Mucosa of descending colon (tissue), 3 donors: ENCODE data around the gene IPO9. TPM values are rescaled to one million over a fixed set of nuclear protein-coding genes. Genes with fewer than 3 reads are reported as not detected.

Experiments used
- ATAC-seq: fragments of 200-7000 bp; cut with Tn5 transposase; one replicate; pipeline ENCODE4 v1.9.1; 2020; ENCODE audit warnings: mild to moderate bottlenecking, moderate library complexity
- DNase-seq, 3 donors: peaks; one replicate each; pipeline ENCODE4 v3.0.0-alpha.2; 2020
- H3K36me3 ChIP-seq: fragments of 200-600 bp; one replicate; pipeline ENCODE4 v1.8.0; 2021; ENCODE audit warnings: low read depth, mild to moderate bottlenecking
- H3K4me1 ChIP-seq: fragments of 200-600 bp; one replicate; pipeline ENCODE4 v1.8.0; 2021; ENCODE audit warnings: low read depth, mild to moderate bottlenecking
- H3K4me3 ChIP-seq: fragments of 200-600 bp; one replicate; pipeline ENCODE4 v1.8.0; 2021; ENCODE audit warnings: mild to moderate bottlenecking
- H3K9me3 ChIP-seq: fragments of 200-600 bp; one replicate; pipeline ENCODE4 v1.8.0; 2021; ENCODE audit warnings: mild to moderate bottlenecking
- intact Hi-C, 2 donors: fragments of 100-400 bp; cut with DNase I in 1 of 2; cut with micrococcal nuclease in 1 of 2; formaldehyde crosslinking; loops; one replicate each; pipeline versions ENCODE4 v1.11.0 to v1.11.1; 2022; cut with DNase I, micrococcal nuclease
- total RNA-seq, 3 donors: library from RNA; stranded (reverse); fragmentation: NEBNext Ultra II Directional in 2 of 3; extraction: Animal tissue kit (Norgen Biotek cat#: 25700) in 2 of 3; gene quantifications; one replicate each; pipeline versions ENCODE4 v1.2.1 to v1.2.4, GENCODE V29; 2021 to 2023
- TF ChIP-seq, protein P1 (sequence below): fragments of 200-600 bp; IDR thresholded peaks from one replicate; pipeline ENCODE4 v1.8.0; 2022; ENCODE audit warnings: antibody characterized with exemption, mild to moderate bottlenecking
- donor health status: DM: no; HTN: no; CAD: no; lungs with moderate emphysema.
- donor health status: DM: no; HTN: no; CAD: no.
- donor health status: DM: no; HTN: yes; CAD: no.

The IPO9 gene
- total RNA-seq, 3 donors from 2014 or later = 25.9 to 33.9 (median 28.4) TPM

DNA sequence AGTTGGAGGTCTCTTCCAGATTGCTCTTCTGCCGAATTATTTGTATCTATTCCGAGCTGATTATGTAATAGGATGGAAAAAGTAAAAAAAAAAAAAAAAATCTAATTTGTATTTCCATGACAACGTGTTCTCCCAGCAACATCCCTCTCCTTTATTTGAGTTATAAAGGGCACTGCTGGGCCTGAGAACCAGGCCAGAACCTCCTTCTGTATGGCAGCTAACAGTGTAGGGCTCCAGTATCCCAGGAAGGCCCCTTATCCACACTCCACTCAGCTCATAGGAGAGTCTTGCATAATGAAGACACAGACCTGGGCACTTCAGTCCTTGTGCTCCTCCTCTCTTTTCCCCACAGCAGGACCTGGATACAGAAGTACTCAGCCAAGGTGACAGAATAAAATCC lies 3.7 kb upstream of the IPO9 start:
- TF ChIP-seq, protein P1, sequence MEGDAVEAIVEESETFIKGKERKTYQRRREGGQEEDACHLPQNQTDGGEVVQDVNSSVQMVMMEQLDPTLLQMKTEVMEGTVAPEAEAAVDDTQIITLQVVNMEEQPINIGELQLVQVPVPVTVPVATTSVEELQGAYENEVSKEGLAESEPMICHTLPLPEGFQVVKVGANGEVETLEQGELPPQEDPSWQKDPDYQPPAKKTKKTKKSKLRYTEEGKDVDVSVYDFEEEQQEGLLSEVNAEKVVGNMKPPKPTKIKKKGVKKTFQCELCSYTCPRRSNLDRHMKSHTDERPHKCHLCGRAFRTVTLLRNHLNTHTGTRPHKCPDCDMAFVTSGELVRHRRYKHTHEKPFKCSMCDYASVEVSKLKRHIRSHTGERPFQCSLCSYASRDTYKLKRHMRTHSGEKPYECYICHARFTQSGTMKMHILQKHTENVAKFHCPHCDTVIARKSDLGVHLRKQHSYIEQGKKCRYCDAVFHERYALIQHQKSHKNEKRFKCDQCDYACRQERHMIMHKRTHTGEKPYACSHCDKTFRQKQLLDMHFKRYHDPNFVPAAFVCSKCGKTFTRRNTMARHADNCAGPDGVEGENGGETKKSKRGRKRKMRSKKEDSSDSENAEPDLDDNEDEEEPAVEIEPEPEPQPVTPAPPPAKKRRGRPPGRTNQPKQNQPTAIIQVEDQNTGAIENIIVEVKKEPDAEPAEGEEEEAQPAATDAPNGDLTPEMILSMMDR = no peak
- DNase-seq = no peak
- Histone ChIP-seq H3K4me3 (no peak overlapping the region), H3K4me1 (peaks cover 11% of the 10 kb centered on the region), H3K9me3 (no peaks in the 10 kb centered on the region), H3K36me3 (no peaks in the 10 kb centered on the region)
- intact Hi-C loops = no loop called here
- ATAC-seq = no peak

DNA sequence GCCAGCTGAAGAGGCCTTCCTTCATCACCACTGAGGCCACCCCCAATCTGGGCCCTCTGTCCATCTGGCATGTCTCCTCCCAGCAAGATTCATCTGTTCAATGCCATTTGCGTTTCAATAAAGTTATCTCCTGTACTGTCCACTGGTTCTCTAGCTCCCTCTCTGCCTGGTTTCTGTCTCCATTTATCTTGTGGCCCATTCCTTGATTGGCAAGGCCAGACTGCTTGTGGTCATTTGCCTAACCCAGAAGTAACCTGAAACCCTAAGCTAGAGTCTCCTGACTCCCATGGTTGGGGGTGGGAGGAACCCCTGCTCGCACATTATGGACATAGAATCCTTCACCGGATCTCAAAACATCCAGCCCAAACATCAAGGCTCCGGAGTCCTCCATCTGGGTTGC lies 2.1 kb upstream of the IPO9 start:
- DNase-seq (no peak), ATAC-seq (no peak)
- H3K9me3 ChIP-seq = no peaks in the 10 kb centered on the region
- no peak overlapping the region for H3K4me3 ChIP-seq
- TF ChIP-seq, protein P1 = no peak
- H3K36me3 ChIP-seq = no peaks in the 10 kb centered on the region
- H3K4me1 ChIP-seq = peaks cover 17% of the 10 kb centered on the region
- intact Hi-C loops = no loop called here

DNA sequence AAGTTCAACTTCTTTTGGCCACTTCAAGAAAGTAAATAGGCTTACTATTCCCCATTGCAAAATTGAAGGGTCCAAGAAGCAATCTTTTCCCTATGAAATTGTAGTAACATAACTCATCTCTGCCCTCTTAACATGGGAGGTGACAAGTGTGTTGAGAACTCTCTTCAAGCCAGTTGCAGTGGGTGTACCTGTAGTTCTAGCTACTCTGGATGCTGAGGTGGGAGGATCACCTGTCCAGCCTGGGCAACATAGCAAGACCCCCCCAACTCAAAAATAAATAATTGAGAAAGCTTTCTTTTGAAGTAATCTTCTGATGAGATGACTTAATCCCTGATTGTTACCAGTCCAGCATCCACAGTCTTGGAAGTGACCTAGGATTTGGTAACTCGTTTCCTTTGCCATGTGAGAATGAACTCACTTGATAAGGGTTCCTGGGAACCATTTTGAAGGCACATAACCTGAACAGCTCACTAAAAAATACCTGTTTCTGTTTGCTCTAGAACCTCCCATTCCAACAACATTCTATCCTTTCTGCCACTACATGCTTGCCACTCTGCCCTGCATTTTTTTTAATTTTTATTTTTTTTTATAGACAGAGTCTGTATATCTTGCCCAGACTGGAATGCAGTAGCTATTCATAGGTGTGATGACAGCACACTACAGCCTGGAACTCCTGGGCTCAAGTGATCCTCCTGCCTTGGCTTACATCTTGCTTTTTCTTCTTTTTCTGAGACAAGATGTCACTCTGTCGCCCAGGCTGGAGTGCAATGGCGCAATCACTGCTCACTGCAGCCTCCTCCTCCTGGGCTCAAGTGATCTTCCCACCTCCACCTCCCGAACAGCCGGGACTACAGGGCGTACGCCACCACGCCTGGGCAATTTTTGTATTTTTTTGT lies 1.4 kb upstream of the IPO9 start:
- no peak for ATAC-seq
- Histone ChIP-seq H3K9me3 (no peaks in the 10 kb centered on the region), H3K36me3 (no peaks in the 10 kb centered on the region), H3K4me3 (no peak overlapping the region), H3K4me1 (peaks cover 17% of the 10 kb centered on the region)
- DNase-seq = no peak
- intact Hi-C loops = no loop called here
- TF ChIP-seq, protein P1 = no peak

DNA sequence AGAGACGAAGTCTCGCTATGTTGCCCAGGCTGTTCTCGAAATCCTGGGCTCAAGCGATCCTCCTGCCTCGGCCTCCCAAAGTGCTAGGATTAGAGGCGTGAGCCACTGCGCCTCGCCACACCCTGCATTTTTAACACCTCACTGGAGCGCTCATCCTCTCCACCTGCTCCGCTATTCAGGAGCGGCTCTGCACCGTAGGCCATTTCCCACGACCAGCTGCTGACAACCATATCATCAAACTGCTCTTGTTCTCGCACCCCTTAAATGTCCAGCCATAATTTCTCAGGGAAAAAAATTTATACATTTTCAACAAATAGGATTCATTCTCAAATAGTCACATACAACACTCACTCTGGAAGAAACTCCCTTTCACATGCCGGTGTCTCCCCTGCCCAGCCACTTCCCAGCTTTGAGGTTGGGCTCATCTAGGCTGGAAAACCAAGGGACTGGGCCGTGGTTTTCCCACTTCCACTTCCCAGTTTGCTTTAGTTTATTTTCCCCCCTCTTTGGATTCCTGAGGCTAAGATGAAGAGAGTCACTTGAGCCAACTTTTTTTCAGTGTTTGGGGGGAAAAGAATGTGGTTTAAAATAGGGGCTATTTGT lies 639 bp upstream of the IPO9 start:
- DNase-seq (peak in 1 of 3 donors; percentile 6), ATAC-seq (no peak)
- Histone ChIP-seq H3K4me1 (peaks cover 21% of the 10 kb centered on the region), H3K4me3 (no peak overlapping the region), H3K9me3 (no peaks in the 10 kb centered on the region), H3K36me3 (no peaks in the 10 kb centered on the region)
- TF ChIP-seq, protein P1 = no peak
- intact Hi-C loops = no loop called here

DNA sequence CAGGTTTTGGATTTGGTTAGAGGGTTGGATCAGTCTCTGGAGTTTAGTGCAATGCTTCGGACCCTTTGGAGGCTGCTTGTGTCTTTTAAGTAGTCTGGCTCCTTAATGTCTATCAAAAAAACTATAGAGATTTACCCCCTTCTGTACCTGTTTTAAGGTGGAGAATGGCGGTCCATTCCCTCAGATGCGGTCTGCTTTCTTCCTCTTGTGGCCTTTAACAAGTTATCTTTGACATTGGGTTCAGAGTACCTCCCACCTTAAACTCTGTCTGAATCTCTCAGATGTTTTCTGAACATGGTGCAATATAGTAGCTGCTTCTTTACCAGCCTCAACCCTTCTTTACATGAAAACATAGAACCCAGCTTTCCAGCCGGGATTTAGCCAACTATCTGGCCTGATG lies 2.4 kb downstream of the IPO9 start:
- TF ChIP-seq, protein P1 = no peak
- DNase-seq = no peak
- Histone ChIP-seq H3K4me3 (no peak overlapping the region), H3K9me3 (no peaks in the 10 kb centered on the region), H3K36me3 (no peaks in the 10 kb centered on the region), H3K4me1 (peaks cover 21% of the 10 kb centered on the region)
- ATAC-seq = no peak
- intact Hi-C loops = no loop called here
